ENCODE results near the gene CYTIP.
"Not testable (repeated sequence)": the region's sequence is repeated elsewhere in the genome, so short reads cannot be mapped to it uniquely, and the experiment has no call there.

The CYTIP gene

GRCh38 chr2:157424374-157424773, 19.5 kb downstream of the CYTIP start:
- DNase-seq (ENCODE audit: low read depth in 3 of 3): no peak

- no peak for DNase-seq (ENCODE audit: low read depth in 3 of 3)
Observed at GRCh38 chr2:157421964-157422363, 21.9 kb downstream of the CYTIP start.

GRCh38 chr2:157421331-157421944, 22.5 kb downstream of the CYTIP start:
- no peak for DNase-seq (ENCODE audit: low read depth in 3 of 3)

- DNase-seq (ENCODE audit: low read depth in 3 of 3): no peak
Observed at GRCh38 chr2:157420771-157421323, 23.0 kb downstream of the CYTIP start.

GRCh38 chr2:157419031-157419575, 24.8 kb downstream of the CYTIP start:
- no peak for DNase-seq (ENCODE audit: low read depth in 3 of 3)

- no peak for DNase-seq (ENCODE audit: low read depth in 3 of 3)
Observed at GRCh38 chr2:157418239-157418641, 25.6 kb downstream of the CYTIP start.

GRCh38 chr2:157415591-157416101, 28.2 kb downstream of the CYTIP start:
- DNase-seq (ENCODE audit: low read depth in 3 of 3): no peak

- DNase-seq (ENCODE audit: low read depth in 3 of 3): no peak
Observed at GRCh38 chr2:157414050-157414449, 29.8 kb downstream of the CYTIP start.

GRCh38 chr2:157413326-157414035, 30.4 kb downstream of the CYTIP start:
- no peak for DNase-seq (ENCODE audit: low read depth in 3 of 3)

- DNase-seq (ENCODE audit: low read depth in 3 of 3): no peak
Observed at GRCh38 chr2:157411624-157412336, 32.1 kb downstream of the CYTIP start.

GRCh38 chr2:157405398-157405797, 38.5 kb downstream of the CYTIP start:
- not testable (repeated sequence) for DNase-seq (ENCODE audit: low read depth in 3 of 3)

GRCh38 chr2:157404363-157404762, 39.5 kb downstream of the CYTIP start:
- DNase-seq (ENCODE audit: low read depth in 3 of 3): no peak

GRCh38 chr2:157402801-157403485, 40.9 kb downstream of the CYTIP start:
- not testable (repeated sequence) for DNase-seq (ENCODE audit: low read depth in 3 of 3)

GRCh38 chr2:157395811-157396210, 48.1 kb downstream of the CYTIP start:
- no peak for DNase-seq (ENCODE audit: low read depth in 3 of 3)

- DNase-seq (ENCODE audit: low read depth in 3 of 3): no peak
Observed at GRCh38 chr2:157394928-157395327, 49.0 kb downstream of the CYTIP start.

- no peak for DNase-seq (ENCODE audit: low read depth in 3 of 3)
Observed at GRCh38 chr2:157393348-157393747, 50.5 kb downstream of the CYTIP start.

- DNase-seq (ENCODE audit: low read depth in 3 of 3): no peak
Observed at GRCh38 chr2:157388827-157389226, 55.1 kb downstream of the CYTIP start.

GRCh38 chr2:157386747-157387146, 57.1 kb downstream of the CYTIP start:
- no peak for DNase-seq (ENCODE audit: low read depth in 3 of 3)

- DNase-seq (ENCODE audit: low read depth in 3 of 3): no peak
Observed at GRCh38 chr2:157386247-157386646, 57.6 kb downstream of the CYTIP start.

- DNase-seq (ENCODE audit: low read depth in 3 of 3): no peak
Observed at GRCh38 chr2:157377861-157378260, 66.0 kb downstream of the CYTIP start.

- no peak for DNase-seq (ENCODE audit: low read depth in 3 of 3)
Observed at GRCh38 chr2:157376041-157376440, 67.8 kb downstream of the CYTIP start.

Data from stimulated activated CD4-positive, alpha-beta T cell treated with anti-CD3 and anti-CD28 coated beads, TNF-alpha, amount 100 ng/mL, for 48 hours (primary cell).